WERI-Rb-1 (cell line): ENCODE results near the gene EIF4EBP3.
A peak's percentile ranks its signal among the peaks of the same experiment; 100 is the strongest.
"Not testable (repeated sequence)": the region's sequence is repeated elsewhere in the genome, so short reads cannot be mapped to it uniquely, and the experiment has no call there.

Source experiments
- DNase-seq: peaks from one replicate; pipeline ENCODE4 v3.0.0-alpha.2; 2020
- H3K27ac ChIP-seq: fragments of 250-450 bp; sonication (Bioruptor Pico); 2 replicates; pipeline ENCODE4 v1.5.1; 2020; ENCODE audit warnings: mild to moderate bottlenecking, moderate library complexity
- H3K27me3 ChIP-seq: fragments of 250-450 bp; sonication (Bioruptor Pico); 2 replicates; pipeline ENCODE4 v1.5.1; 2021; ENCODE audit warnings: mild to moderate bottlenecking, low read depth, moderate library complexity; ENCODE audit not compliant: insufficient read depth, severe bottlenecking
- H3K36me3 ChIP-seq: fragments of 250-450 bp; sonication (Bioruptor Pico); 2 replicates; pipeline ENCODE4 v1.5.1; 2020; ENCODE audit warnings: mild to moderate bottlenecking, moderate library complexity
- H3K4me3 ChIP-seq: 2 replicates; pipeline ENCODE4 v1.5.1; 2011; ENCODE audit warnings: low read depth, mild to moderate bottlenecking, control low read depth, low read length
- H3K9me3 ChIP-seq: fragments of 250-450 bp; sonication (Bioruptor Pico); 2 replicates; pipeline ENCODE4 v1.5.1; 2021; ENCODE audit warnings: mild to moderate bottlenecking, moderate library complexity; ENCODE audit not compliant: severe bottlenecking
- TF ChIP-seq, protein P1 (sequence below): IDR thresholded peaks from 2 replicates; pipeline ENCODE4 v1.5.1; 2011; ENCODE audit warnings: low read depth, mild to moderate bottlenecking, control low read depth, inconsistent platforms, low read length

EIF4EBP3 gene

GRCh38 chr5:140571105-140571504 lies 23.6 kb downstream of the EIF4EBP3 start:
- Histone ChIP-seq H3K27me3 (no peaks in the 10 kb centered on the region), H3K9me3 (no peaks in the 10 kb centered on the region), H3K27ac (no peak overlapping the region), H3K4me3 (no peak overlapping the region), H3K36me3 (peaks cover 20% of the 10 kb centered on the region)
- TF ChIP-seq, protein P1, sequence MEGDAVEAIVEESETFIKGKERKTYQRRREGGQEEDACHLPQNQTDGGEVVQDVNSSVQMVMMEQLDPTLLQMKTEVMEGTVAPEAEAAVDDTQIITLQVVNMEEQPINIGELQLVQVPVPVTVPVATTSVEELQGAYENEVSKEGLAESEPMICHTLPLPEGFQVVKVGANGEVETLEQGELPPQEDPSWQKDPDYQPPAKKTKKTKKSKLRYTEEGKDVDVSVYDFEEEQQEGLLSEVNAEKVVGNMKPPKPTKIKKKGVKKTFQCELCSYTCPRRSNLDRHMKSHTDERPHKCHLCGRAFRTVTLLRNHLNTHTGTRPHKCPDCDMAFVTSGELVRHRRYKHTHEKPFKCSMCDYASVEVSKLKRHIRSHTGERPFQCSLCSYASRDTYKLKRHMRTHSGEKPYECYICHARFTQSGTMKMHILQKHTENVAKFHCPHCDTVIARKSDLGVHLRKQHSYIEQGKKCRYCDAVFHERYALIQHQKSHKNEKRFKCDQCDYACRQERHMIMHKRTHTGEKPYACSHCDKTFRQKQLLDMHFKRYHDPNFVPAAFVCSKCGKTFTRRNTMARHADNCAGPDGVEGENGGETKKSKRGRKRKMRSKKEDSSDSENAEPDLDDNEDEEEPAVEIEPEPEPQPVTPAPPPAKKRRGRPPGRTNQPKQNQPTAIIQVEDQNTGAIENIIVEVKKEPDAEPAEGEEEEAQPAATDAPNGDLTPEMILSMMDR = no peak
- no peak for DNase-seq

DNA sequence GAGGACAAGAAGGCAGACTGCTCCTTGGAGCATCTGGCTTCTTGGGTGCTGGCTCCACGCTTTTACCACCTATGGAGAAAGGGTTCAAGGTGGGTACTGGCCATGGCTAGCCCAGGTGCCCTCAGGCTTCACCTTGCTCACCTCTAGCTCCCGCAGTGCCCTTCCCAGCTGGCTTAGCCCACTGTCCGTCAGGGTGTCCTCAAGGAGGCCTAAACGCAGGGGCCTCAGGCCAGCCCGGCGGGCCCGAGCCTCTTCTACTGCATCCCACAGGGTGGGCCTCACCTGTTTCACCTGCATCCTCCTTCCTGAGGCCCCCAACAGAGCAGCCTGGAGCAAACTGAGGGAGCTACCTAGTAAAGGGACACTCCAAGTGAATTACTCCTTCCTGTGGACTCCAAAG lies 26.2 kb downstream of the EIF4EBP3 start:
- Histone ChIP-seq H3K27me3 (no peaks in the 10 kb centered on the region), H3K4me3 (no peak overlapping the region), H3K9me3 (no peaks in the 10 kb centered on the region), H3K27ac (no peak overlapping the region), H3K36me3 (no peaks in the 10 kb centered on the region)
- no peak for DNase-seq
- TF ChIP-seq, protein P1 = no peak

GRCh38 chr5:140574165-140574564 lies 26.7 kb downstream of the EIF4EBP3 start:
- no peak for DNase-seq
- no peaks in the 10 kb centered on the region for H3K36me3 ChIP-seq
- H3K4me3 ChIP-seq = no peak overlapping the region
- no peaks in the 10 kb centered on the region for H3K27me3 ChIP-seq
- H3K27ac ChIP-seq = no peak overlapping the region
- TF ChIP-seq, protein P1 = no peak
- no peaks in the 10 kb centered on the region for H3K9me3 ChIP-seq

DNA sequence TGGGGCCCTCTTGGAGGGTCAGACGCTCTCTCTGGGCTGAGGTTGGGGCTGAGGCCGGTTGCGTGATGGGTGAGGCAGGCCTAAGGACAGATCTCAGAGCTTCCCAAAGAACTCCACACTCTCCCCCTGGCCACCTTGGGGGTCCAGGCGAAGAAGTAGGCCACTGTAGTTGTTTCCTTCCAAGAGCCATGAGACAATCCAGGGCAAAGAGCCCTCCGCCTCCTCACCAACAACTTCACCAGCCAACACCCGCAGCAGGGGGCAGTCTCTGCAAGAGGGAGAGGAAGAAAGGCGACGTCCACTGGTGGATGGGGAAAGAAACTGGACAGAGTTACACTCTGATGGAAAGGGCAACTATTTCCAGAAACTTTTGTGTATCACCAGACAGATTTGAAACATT lies 27.8 kb downstream of the EIF4EBP3 start:
- TF ChIP-seq, protein P1 = peak; percentile 42
- Histone ChIP-seq H3K9me3 (no peaks in the 10 kb centered on the region), H3K27me3 (no peaks in the 10 kb centered on the region), H3K36me3 (no peaks in the 10 kb centered on the region), H3K4me3 (no peak overlapping the region), H3K27ac (no peak overlapping the region)
- peak; percentile 60 for DNase-seq

GRCh38 chr5:140576776-140577201 lies 29.3 kb downstream of the EIF4EBP3 start:
- TF ChIP-seq, protein P1 = no peak
- no peaks in the 10 kb centered on the region for H3K27me3 ChIP-seq
- H3K36me3 ChIP-seq = no peaks in the 10 kb centered on the region
- DNase-seq = no peak
- H3K4me3 ChIP-seq = no peak overlapping the region
- H3K27ac ChIP-seq = no peak overlapping the region
- H3K9me3 ChIP-seq = no peaks in the 10 kb centered on the region

DNA sequence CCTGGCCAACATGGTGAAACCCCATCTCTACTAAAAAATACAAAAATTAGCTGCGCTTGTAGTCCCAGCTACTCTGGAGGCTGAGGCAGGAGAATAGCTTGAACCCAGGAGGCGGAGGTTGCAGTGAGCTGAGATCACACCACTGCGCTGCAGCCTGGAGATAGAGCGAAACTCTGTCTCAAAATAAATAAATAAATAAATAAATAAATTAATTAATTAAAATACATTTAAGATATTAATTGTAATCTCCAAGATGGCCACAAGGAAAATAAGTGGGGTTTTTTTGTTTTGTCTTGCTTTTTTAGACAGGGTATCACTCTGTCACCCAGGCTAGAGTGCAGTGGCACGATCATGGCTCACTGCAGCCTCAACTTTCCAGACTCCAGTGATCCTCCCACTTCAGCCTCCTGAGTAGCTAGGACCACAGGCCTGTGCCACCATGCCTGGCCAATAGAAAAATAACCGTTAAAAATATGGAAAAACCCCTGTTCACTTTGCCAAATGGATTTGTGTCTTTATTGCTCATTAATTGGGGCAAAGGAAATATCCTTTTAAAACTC lies 31.8 kb downstream of the EIF4EBP3 start:
- H3K4me3 ChIP-seq, H3K27ac ChIP-seq, H3K36me3 ChIP-seq, DNase-seq, H3K9me3 ChIP-seq, H3K27me3 ChIP-seq: not testable (repeated sequence)
